ENCODE measurements around the gene CFAP54.

- TF ChIP-seq, protein P1, sequence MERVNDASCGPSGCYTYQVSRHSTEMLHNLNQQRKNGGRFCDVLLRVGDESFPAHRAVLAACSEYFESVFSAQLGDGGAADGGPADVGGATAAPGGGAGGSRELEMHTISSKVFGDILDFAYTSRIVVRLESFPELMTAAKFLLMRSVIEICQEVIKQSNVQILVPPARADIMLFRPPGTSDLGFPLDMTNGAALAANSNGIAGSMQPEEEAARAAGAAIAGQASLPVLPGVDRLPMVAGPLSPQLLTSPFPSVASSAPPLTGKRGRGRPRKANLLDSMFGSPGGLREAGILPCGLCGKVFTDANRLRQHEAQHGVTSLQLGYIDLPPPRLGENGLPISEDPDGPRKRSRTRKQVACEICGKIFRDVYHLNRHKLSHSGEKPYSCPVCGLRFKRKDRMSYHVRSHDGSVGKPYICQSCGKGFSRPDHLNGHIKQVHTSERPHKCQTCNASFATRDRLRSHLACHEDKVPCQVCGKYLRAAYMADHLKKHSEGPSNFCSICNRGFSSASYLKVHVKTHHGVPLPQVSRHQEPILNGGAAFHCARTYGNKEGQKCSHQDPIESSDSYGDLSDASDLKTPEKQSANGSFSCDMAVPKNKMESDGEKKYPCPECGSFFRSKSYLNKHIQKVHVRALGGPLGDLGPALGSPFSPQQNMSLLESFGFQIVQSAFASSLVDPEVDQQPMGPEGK (CRISPR knock-in tag; IDR thresholded peaks at IDR 0.05; ENCODE audit: borderline replicate concordance): no peak
- TF ChIP-seq ARNTL (CRISPR knock-in tag; IDR thresholded peaks at IDR 0.05; ENCODE audit: borderline replicate concordance, low read depth) (no peak), ZFP3 (CRISPR knock-in tag; IDR thresholded peaks at IDR 0.05) (no peak), BACH2 (CRISPR knock-in tag; IDR thresholded peaks at IDR 0.05; ENCODE audit: borderline replicate concordance) (no peak), PPARA (CRISPR knock-in tag; IDR thresholded peaks at IDR 0.05; ENCODE audit: borderline replicate concordance) (no peak), ESRRG (CRISPR knock-in tag; IDR thresholded peaks at IDR 0.05) (no peak), RARB (CRISPR knock-in tag; IDR thresholded peaks at IDR 0.05) (no peak)
Observed at GRCh38 chr12:96807741-96808140, 318.4 kb downstream of the CFAP54 start.

Data from SK-N-SH treated with all-trans-retinoic acid at 6 μM for 48 hours (cell line).